IPS-18a (cell line): ENCODE data around the gene MAPRE2.

Experiments used
- H3K27ac ChIP-seq: one replicate; pipeline ENCODE4 v1.5.1; 2013; ENCODE audit warnings: low read length
- H3K27me3 ChIP-seq: one replicate; pipeline ENCODE4 v1.6.1; 2013; ENCODE audit warnings: mild to moderate bottlenecking, low read length; ENCODE audit not compliant: control insufficient read depth, insufficient read depth
- H3K36me3 ChIP-seq: one replicate; pipeline ENCODE4 v1.6.1; 2013; ENCODE audit warnings: low read depth, low read length; ENCODE audit not compliant: control insufficient read depth
- H3K4me1 ChIP-seq: one replicate; pipeline ENCODE4 v1.6.1; 2013; ENCODE audit warnings: low read depth, low read length; ENCODE audit not compliant: control insufficient read depth
- H3K4me3 ChIP-seq: one replicate; pipeline ENCODE4 v1.5.1; 2013; ENCODE audit warnings: low read length
- H3K9ac ChIP-seq: one replicate; pipeline ENCODE4 v1.6.1; 2013; ENCODE audit warnings: mild to moderate bottlenecking, low read length, moderate library complexity
- H3K9me3 ChIP-seq: one replicate; pipeline ENCODE4 v1.6.1; 2013; ENCODE audit warnings: low read depth, low read length; ENCODE audit not compliant: control insufficient read depth

The MAPRE2 gene

DNA sequence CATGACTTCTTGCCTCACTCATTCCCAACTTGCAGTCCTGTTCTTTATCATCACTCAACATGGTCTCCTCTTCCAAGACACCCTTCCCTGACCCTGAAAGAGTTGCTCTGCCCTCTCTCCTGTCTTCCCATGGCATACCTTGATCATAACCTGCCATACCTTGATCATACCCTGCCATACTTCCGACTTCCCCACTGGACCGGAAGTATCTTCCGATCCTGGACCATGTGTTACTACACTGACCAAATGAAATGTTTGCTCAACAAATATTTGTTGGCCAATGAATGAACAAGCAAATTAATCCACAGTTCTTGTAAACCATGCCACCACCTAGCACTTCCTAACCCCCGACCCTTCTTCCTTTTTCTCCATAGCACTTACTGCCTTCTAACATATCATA is 138.7 kb downstream of the MAPRE2 start:
- Histone ChIP-seq H3K27ac (no peak overlapping the region), H3K9me3 (peaks cover 7% of the 10 kb centered on the region), H3K9ac (no peak overlapping the region), H3K36me3 (no peaks in the 10 kb centered on the region), H3K4me1 (no peaks in the 10 kb centered on the region), H3K4me3 (no peak overlapping the region), H3K27me3 (no peaks in the 10 kb centered on the region)

- H3K4me1 ChIP-seq = no peaks in the 10 kb centered on the region
- no peak overlapping the region for H3K4me3 ChIP-seq
- H3K27me3 ChIP-seq = no peaks in the 10 kb centered on the region
- H3K36me3 ChIP-seq = no peaks in the 10 kb centered on the region
- no peak overlapping the region for H3K9ac ChIP-seq
- peaks cover 7% of the 10 kb centered on the region for H3K9me3 ChIP-seq
- no peak overlapping the region for H3K27ac ChIP-seq
Observed at GRCh38 chr18:35180455-35180854, 139.2 kb downstream of the MAPRE2 start.

- H3K4me3 ChIP-seq = no peak overlapping the region
- no peaks in the 10 kb centered on the region for H3K9me3 ChIP-seq
- H3K36me3 ChIP-seq = no peaks in the 10 kb centered on the region
- no peaks in the 10 kb centered on the region for H3K27me3 ChIP-seq
- H3K4me1 ChIP-seq = peaks cover 8% of the 10 kb centered on the region
- no peak overlapping the region for H3K9ac ChIP-seq
- H3K27ac ChIP-seq = no peak overlapping the region
Observed at GRCh38 chr18:35182151-35182550, 140.9 kb downstream of the MAPRE2 start.

- Histone ChIP-seq H3K9ac (no peak overlapping the region), H3K9me3 (no peaks in the 10 kb centered on the region), H3K4me1 (peaks cover 10% of the 10 kb centered on the region), H3K36me3 (no peaks in the 10 kb centered on the region), H3K4me3 (no peak overlapping the region), H3K27ac (no peak overlapping the region), H3K27me3 (no peaks in the 10 kb centered on the region)
Observed at GRCh38 chr18:35183886-35184285, 142.7 kb downstream of the MAPRE2 start.

DNA sequence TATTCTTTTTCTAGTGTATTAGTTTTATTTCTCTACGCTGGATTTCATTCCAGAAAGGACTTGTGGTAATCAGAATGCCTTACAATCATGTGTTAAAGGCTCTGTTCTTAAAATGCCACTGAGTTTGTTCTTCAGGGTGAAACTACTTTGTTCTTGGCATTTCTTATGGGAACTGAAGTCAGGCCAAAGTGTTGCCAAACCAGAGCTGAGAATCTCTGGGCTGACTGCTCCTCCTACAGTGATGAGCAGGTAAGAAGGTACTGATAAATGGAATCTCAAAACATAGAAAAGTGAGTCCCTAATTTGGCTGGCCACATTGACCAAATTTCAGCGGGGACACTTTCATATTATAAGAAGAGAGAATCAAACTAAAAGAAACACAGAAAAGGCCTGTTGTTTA is 144.6 kb downstream of the MAPRE2 start:
- no peak overlapping the region for H3K9ac ChIP-seq
- H3K9me3 ChIP-seq = no peaks in the 10 kb centered on the region
- no peaks in the 10 kb centered on the region for H3K27me3 ChIP-seq
- no peak overlapping the region for H3K4me3 ChIP-seq
- no peaks in the 10 kb centered on the region for H3K36me3 ChIP-seq
- peaks cover 25% of the 10 kb centered on the region for H3K4me1 ChIP-seq
- no peak overlapping the region for H3K27ac ChIP-seq

DNA sequence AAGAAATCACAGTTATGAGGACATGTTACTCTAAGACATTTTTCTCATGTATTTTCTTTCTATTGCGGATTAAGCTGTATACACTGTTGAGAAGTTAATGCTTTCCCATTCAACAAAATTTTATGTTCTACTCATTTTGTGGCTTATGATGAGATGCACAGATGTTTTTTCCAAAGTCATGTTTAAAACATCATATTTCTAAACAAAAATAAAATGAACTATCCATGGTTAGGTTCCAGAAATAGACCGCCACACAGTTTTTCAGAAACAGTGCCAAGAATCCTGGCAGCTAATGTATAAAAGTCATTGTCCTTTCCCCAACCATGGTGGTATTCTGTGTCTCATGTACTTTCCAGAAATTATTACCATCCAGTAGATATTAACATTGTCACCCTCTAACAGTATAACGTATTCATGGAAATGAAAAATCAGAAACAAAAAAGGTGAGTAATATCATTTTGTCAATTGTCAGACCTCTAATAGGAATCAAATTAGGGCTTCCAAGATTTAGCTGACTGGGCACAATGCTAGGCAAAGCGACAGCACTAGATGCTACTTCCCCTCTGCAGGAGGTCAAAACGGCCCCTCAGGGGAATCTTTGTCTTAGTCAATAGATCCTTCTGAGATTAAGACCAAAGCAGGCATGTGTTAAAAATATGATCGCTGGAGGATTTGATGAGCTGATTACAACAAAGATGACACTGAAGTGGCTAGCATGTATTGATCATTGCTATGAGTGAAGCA is 145.2 kb downstream of the MAPRE2 start:
- H3K27ac ChIP-seq = no peak overlapping the region
- H3K9me3 ChIP-seq = no peaks in the 10 kb centered on the region
- no peak overlapping the region for H3K4me3 ChIP-seq
- no peaks in the 10 kb centered on the region for H3K27me3 ChIP-seq
- H3K4me1 ChIP-seq = peaks cover 32% of the 10 kb centered on the region
- no peak overlapping the region for H3K9ac ChIP-seq
- no peaks in the 10 kb centered on the region for H3K36me3 ChIP-seq

- Histone ChIP-seq H3K9ac (no peak overlapping the region), H3K36me3 (no peaks in the 10 kb centered on the region), H3K27me3 (no peaks in the 10 kb centered on the region), H3K9me3 (no peaks in the 10 kb centered on the region), H3K4me1 (peaks cover 41% of the 10 kb centered on the region), H3K27ac (no peak overlapping the region), H3K4me3 (no peak overlapping the region)
Observed at GRCh38 chr18:35189510-35189909, 148.3 kb downstream of the MAPRE2 start.

GRCh38 chr18:35190948-35191697 is 149.9 kb downstream of the MAPRE2 start:
- H3K9ac ChIP-seq = no peak overlapping the region
- peaks cover 41% of the 10 kb centered on the region for H3K4me1 ChIP-seq

GRCh38 chr18:35191698-35192025 is 150.4 kb downstream of the MAPRE2 start:
- Histone ChIP-seq H3K27me3 (no peaks in the 10 kb centered on the region), H3K36me3 (no peaks in the 10 kb centered on the region), H3K9ac (no peak overlapping the region), H3K4me1 (peaks cover 37% of the 10 kb centered on the region), H3K9me3 (no peaks in the 10 kb centered on the region), H3K27ac (no peak overlapping the region), H3K4me3 (no peak overlapping the region)

More at GRCh38 chr18:35190948-35191697, 149.9 kb downstream of the MAPRE2 start:
- no peaks in the 10 kb centered on the region for H3K9me3 ChIP-seq
- no peak overlapping the region for H3K27ac ChIP-seq
- H3K27me3 ChIP-seq = no peaks in the 10 kb centered on the region
- no peaks in the 10 kb centered on the region for H3K36me3 ChIP-seq
- H3K4me3 ChIP-seq = no peak overlapping the region

- H3K4me3 ChIP-seq = no peak overlapping the region
- peaks cover 31% of the 10 kb centered on the region for H3K4me1 ChIP-seq
- H3K27me3 ChIP-seq = no peaks in the 10 kb centered on the region
- no peak overlapping the region for H3K27ac ChIP-seq
- no peaks in the 10 kb centered on the region for H3K9me3 ChIP-seq
- H3K36me3 ChIP-seq = no peaks in the 10 kb centered on the region
- no peak overlapping the region for H3K9ac ChIP-seq
Observed at GRCh38 chr18:35192415-35192814, 151.2 kb downstream of the MAPRE2 start.
